Esophagus muscularis mucosa (tissue), 4 donors: ENCODE results near the gene NAA50. TPM values are rescaled to one million over a fixed set of nuclear protein-coding genes. Genes with fewer than 3 reads are reported as not detected.

Source experiments
- DNase-seq: peaks from one replicate; pipeline ENCODE4 v3.0.0-alpha.2; 2017; ENCODE audit errors: extremely low spot score
- H3K27ac ChIP-seq, 4 donors: fragments of 200-600 bp; sonication (generic); replicated peaks in 1 of 4; 1 replicate in 3 of 4; 2 replicates in 1 of 4; pipeline ENCODE4 v1.5.1; 2016 to 2019; ENCODE audit warnings: mild to moderate bottlenecking in 1 of 4
- H3K27me3 ChIP-seq, 4 donors: fragments of 200-600 bp; sonication (generic); one replicate each; pipeline versions ENCODE4 v1.5.1 to v1.6.0; 2016 to 2019
- H3K36me3 ChIP-seq, 4 donors: fragments of 200-600 bp; sonication (generic); one replicate each; pipeline ENCODE4 v1.5.1; 2016 to 2019
- H3K4me1 ChIP-seq, 4 donors: fragments of 200-600 bp; sonication (generic); one replicate each; pipeline ENCODE4 v1.5.1; 2016 to 2019
- H3K4me3 ChIP-seq, 4 donors: fragments of 200-600 bp; sonication (generic); 1 replicate in 2 of 4; 2 replicates in 2 of 4; pipeline ENCODE4 v1.5.1; 2016 to 2019; ENCODE audit warnings: mild to moderate bottlenecking in 4 of 4, moderate library complexity in 1 of 4
- H3K9me3 ChIP-seq, 4 donors: fragments of 200-600 bp; sonication (generic); 1 replicate in 3 of 4; 2 replicates in 1 of 4; pipeline ENCODE4 v1.5.1; 2016 to 2019
- EP300 ChIP-seq: sonication (generic); formaldehyde crosslinking; IDR thresholded peaks from one replicate; pipeline ENCODE4 v1.6.1; 2017; ENCODE audit warnings: antibody characterized with exemption
- POLR2A ChIP-seq: fragments of 450-650 bp; IDR thresholded peaks from one replicate; pipeline ENCODE4 v1.6.1; 2017; ENCODE audit warnings: antibody characterized with exemption, moderate library complexity, mild to moderate bottlenecking, low read depth
- POLR2AphosphoS5 ChIP-seq, 2 donors: sonication (generic); formaldehyde crosslinking; IDR thresholded peaks; one replicate each; pipeline ENCODE4 v1.6.1; 2017; ENCODE audit warnings: antibody characterized with exemption in 2 of 2
- WGBS: methylation state at CpG from one replicate; pipeline ENCODE4 v1.1.5; 2018; 5-methylcytosine and 5-hydroxymethylcytosine counted together
- intact Hi-C: fragments of 100-400 bp; cut with DNase I; formaldehyde crosslinking; loops from one replicate; pipeline ENCODE4 v1.15.1; 2023
- total RNA-seq, 4 donors: library from RNA; depleted of rRNA; stranded (reverse); fragments of >200 nt; gene quantifications; one replicate each; pipeline versions ENCODE4 v1.1.0 to v1.2.1, GENCODE V29; 2016
- TF ChIP-seq, protein P1 (sequence below), 3 experiments: fragments of 200-600 bp in 2 of 3; fragments of 450-650 bp in 1 of 3; sonication (generic) in 2 of 3; IDR thresholded peaks; one replicate each; pipeline ENCODE4 v1.5.1; 2017 to 2019; ENCODE audit warnings: antibody characterized with exemption in 3 of 3, mild to moderate bottlenecking in 2 of 3, moderate library complexity in 1 of 3

The NAA50 gene
- total RNA-seq, 4 donors from 2014 or later: 98.0 to 153 (median 119) TPM

DNA sequence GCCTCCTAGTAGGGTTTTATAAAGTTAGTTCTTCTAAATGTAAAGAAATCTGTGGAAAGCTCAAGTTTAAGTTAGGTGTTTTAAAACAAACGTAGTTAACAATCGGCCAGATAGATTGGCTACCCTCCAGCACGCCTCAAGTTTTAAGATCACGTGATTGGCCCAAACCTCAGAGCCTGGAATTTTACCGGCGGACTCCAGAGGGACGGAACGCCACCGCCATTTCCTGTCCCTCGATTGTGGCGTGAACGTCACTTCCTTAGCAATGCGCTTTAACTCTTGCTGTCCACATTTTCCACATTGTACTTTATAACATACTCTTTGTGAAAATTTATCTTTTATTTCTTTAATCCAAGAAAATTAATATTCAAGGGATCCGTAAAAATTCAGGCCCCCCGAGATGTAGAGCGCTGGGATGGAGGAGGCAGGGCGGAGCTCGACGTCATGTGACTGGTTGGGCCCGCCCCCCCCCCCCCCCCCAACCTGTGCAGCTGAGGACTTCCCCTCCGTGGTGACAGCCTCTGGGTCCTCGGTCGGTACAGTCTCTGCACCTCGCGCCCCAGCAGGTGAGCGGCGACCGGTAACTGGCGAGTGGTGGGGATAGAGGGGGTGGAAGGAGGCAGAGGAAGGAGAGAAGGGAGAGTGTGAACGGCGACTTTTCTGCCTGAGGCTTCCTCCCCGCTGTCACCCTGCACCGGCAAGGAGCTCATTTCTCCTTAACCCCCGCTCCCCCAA is 666 bp upstream of the NAA50 start, which contains the start of gene ATP6V1A:
TSS of gene ATP6V1A (plus strand) at position 488 of the 735 bp plus-strand sequence. CDS start 31,719 bp downstream, outside the sequence.
- peak within 1 kb of the TSS; percentile 93 to 97 (median 96) for H3K27ac ChIP-seq
- peaks cover 30 to 62% (median 53%) of the 10 kb centered on the region in 4 donors for H3K4me1 ChIP-seq
- intact Hi-C loops: loop anchor here (2.0 to 5.0 kb wide), 3 partner anchors 50 to 254 kb away; partner anchors contain the start of gene USF3
- no peaks in the 10 kb centered on the region for H3K27me3 ChIP-seq
- H3K4me3 ChIP-seq: peak within 1 kb of the TSS; percentile 67 to 96 (median 88)
- peak; percentile 97 for DNase-seq
- no peaks in the 10 kb centered on the region for H3K9me3 ChIP-seq
- H3K36me3 ChIP-seq: no peaks in the 10 kb centered on the region
- under 1% methylated on average over 25 of the region's 34 CpGs for WGBS
- TF ChIP-seq POLR2AphosphoS5 (IDR thresholded peaks at IDR 0.05) (peak; percentile 58 to 65), EP300 (peak; percentile 9)
- TF ChIP-seq, protein P1, sequence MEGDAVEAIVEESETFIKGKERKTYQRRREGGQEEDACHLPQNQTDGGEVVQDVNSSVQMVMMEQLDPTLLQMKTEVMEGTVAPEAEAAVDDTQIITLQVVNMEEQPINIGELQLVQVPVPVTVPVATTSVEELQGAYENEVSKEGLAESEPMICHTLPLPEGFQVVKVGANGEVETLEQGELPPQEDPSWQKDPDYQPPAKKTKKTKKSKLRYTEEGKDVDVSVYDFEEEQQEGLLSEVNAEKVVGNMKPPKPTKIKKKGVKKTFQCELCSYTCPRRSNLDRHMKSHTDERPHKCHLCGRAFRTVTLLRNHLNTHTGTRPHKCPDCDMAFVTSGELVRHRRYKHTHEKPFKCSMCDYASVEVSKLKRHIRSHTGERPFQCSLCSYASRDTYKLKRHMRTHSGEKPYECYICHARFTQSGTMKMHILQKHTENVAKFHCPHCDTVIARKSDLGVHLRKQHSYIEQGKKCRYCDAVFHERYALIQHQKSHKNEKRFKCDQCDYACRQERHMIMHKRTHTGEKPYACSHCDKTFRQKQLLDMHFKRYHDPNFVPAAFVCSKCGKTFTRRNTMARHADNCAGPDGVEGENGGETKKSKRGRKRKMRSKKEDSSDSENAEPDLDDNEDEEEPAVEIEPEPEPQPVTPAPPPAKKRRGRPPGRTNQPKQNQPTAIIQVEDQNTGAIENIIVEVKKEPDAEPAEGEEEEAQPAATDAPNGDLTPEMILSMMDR (IDR thresholded peaks at IDR 0.05): no peak

DNA sequence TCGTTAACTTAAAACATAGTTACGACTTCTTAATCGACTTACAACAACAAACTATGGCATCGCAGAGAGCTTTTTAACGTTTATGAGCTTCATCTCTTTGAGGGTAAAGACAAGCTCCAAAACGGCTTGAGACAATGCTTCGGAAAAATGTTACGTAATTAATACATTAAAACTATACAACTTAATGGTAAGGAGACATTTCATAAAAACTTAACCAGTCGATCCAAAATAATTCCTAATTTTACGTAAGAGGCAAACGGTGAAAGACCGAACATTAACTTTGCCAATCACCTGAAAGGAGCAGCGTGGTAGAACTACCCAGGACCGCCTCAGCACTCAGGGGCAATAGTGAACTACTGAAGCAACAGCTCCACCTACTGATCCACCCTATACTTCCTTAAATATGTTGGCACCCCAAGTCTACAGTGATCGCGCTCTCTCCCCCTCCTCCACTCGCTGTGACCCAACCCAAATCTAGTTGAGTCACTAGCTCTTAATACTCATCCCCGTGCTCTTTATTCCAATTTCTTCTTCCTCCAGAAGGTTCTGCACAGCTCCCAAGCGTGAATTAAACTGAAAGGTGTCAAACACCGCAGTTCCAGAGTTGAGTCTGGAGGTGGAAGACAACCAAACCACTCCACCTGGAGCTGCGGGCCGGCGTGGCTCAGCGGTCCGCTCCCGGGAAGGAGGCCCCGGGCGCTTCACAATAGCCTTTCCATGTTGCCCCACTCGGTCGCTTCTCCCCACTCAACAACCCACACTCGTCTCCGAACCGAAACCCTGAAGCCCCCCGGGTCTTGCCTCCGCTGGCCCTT is 901 bp downstream of the NAA50 start:
- TF ChIP-seq, protein P1 (IDR thresholded peaks at IDR 0.05): peak; percentile 54 to 74 (median 58)
- TF ChIP-seq POLR2A (no peak), POLR2AphosphoS5 (IDR thresholded peaks at IDR 0.05) (peak; percentile 56 to 62), EP300 (no peak)
- under 1% methylated on average over 23 of the region's 35 CpGs for WGBS

DNA sequence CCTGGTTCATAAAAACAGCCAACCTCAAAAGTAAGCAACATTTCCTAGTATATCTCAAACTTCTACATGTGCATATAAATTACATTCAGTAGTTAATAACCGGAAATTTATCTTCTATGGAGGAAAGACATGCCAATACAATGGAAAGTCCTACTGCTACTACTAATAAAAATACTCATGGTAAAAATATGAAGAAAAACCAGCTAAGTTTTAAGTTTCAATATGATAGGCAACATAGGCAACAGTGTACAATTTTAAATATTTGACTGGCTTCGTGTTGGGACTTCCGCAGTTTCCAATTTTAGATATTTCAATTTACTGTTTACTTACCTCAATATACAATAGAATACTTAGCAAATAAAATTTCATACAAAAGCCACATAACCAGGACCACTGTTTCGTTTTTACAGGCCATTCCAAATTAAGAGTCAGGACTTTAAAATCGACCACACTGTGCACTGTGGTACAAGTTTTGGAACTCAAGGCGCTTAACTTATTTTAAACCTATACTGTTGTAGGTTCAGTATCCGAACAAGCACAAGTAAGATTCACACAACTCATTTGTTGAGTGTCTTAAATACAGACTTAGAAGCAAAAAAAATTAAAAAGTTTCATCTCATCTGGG is 2.9 kb downstream of the NAA50 start:
- no peak for DNase-seq
- no peaks in the 10 kb centered on the region for H3K27me3 ChIP-seq
- H3K27ac ChIP-seq: peak overlapping the region in 1 of 4 donors; percentile 97
- peaks cover 34 to 72% (median 66%) of the 10 kb centered on the region in 4 donors for H3K4me1 ChIP-seq
- intact Hi-C loops: no loop called here
- H3K36me3 ChIP-seq: no peaks in the 10 kb centered on the region
- WGBS: 72% methylated on average over 7 of the region's 7 CpGs
- no peak overlapping the region for H3K4me3 ChIP-seq
- TF ChIP-seq, protein P1 (IDR thresholded peaks at IDR 0.05): no peak
- TF ChIP-seq POLR2A: no peak
- no peaks in the 10 kb centered on the region for H3K9me3 ChIP-seq

More for the DNA sequence above, 901 bp downstream of the NAA50 start:
- peak overlapping the region; percentile 93 to 97 (median 96) for H3K27ac ChIP-seq
- H3K9me3 ChIP-seq: no peaks in the 10 kb centered on the region
- no peak for DNase-seq
- H3K27me3 ChIP-seq: no peaks in the 10 kb centered on the region
- H3K4me3 ChIP-seq: peak overlapping the region; percentile 67 to 96 (median 88)
- peaks cover 32 to 71% (median 66%) of the 10 kb centered on the region in 4 donors for H3K4me1 ChIP-seq
- no peaks in the 10 kb centered on the region for H3K36me3 ChIP-seq
- intact Hi-C loops: loop anchor here (5.0 kb wide), 2 partner anchors 233 to 253 kb away; no protein-coding TSS in a partner anchor

DNA sequence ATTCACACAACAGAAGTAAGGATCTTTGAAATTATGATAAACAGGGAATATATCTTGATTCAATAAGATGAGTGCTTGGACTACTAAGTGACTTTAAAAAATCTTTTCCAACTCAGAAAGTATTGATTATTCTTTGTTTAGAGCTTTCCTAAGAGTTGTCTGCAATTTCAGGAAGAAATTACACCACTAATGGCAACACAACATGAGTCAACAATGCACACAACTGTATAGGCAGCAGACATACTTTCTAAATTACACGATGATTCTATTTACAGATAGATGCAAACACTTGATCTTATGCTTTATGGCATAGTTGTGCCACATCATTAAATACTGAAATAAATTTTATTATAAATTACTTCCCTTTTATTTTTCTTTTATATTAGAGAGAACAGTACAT is 4.4 kb downstream of the NAA50 start:
- TF ChIP-seq, protein P1 (IDR thresholded peaks at IDR 0.05): no peak
- no peak for TF ChIP-seq EP300
- TF ChIP-seq POLR2A: no peak
- no peak for TF ChIP-seq POLR2AphosphoS5 (IDR thresholded peaks at IDR 0.05)
- H3K27ac ChIP-seq: no peak overlapping the region
- H3K36me3 ChIP-seq: no peaks in the 10 kb centered on the region
- H3K4me3 ChIP-seq: no peak overlapping the region
- no peaks in the 10 kb centered on the region for H3K27me3 ChIP-seq
- DNase-seq: no peak
- WGBS: 79% methylated on average over 1 of the region's 1 CpG
- H3K4me1 ChIP-seq: peaks cover 39 to 77% (median 72%) of the 10 kb centered on the region in 4 donors
- no peaks in the 10 kb centered on the region for H3K9me3 ChIP-seq
- intact Hi-C loops: no loop called here
